CD4-positive, alpha-beta T cell (primary cell): ENCODE measurements around the gene GRXCR2. TPM values are rescaled to one million over a fixed set of nuclear protein-coding genes. Genes with fewer than 3 reads are reported as not detected.

ENCODE experiments used
- ATAC-seq: fragments of 200-7000 bp; cut with Tn5 transposase; one replicate; pipeline ENCODE4 v1.10.0; 2022; ENCODE audit warnings: mild to moderate bottlenecking; ENCODE audit not compliant: poor library complexity
- CTCF ChIA-PET: fragments of 350-600 bp; sonication (Branson Sonifier 250); formaldehyde crosslinking; loops from one replicate; lab custom pipeline; 2021; ENCODE audit warnings: antibody characterized with exemption, inconsistent platforms; lab: Charles Lee
- POLR2A ChIA-PET: fragments of 350-600 bp; sonication (Branson Sonifier 250); formaldehyde crosslinking; loops from one replicate; lab custom pipeline; 2021; ENCODE audit warnings: antibody characterized with exemption, inconsistent platforms; lab: Charles Lee
- DNase-seq, 14 experiments: peaks; one replicate each; pipeline ENCODE4 v3.0.0-alpha.2; 2013 to 2020; ENCODE audit warnings: mixed read lengths in 2 of 14
- H3K27ac ChIP-seq, 2 donors: one replicate each; pipeline versions ENCODE4 v1.5.1 to v1.7.0; 2013; ENCODE audit warnings: low read length in 2 of 2, low read depth in 1 of 2, mild to moderate bottlenecking in 1 of 2
- H3K27me3 ChIP-seq, 2 experiments: 1 replicate in 1 of 2; 2 replicates in 1 of 2; pipeline versions ENCODE4 v1.6.1 to v1.7.0; 2013; ENCODE audit warnings: low read length in 2 of 2, control low read depth in 1 of 2, mild to moderate bottlenecking in 1 of 2, moderate library complexity in 1 of 2; ENCODE audit not compliant: insufficient read depth in 2 of 2, control insufficient read depth in 1 of 2
- H3K36me3 ChIP-seq: one replicate; pipeline ENCODE4 v1.6.1; 2013; ENCODE audit warnings: low read length, control low read depth; ENCODE audit not compliant: insufficient read depth
- H3K4me1 ChIP-seq: one replicate; pipeline ENCODE4 v1.6.1; 2013; ENCODE audit warnings: low read length, control low read depth; ENCODE audit not compliant: insufficient read depth
- H3K4me3 ChIP-seq: one replicate; pipeline ENCODE4 v1.5.1; 2013; ENCODE audit warnings: mild to moderate bottlenecking, low read length, moderate library complexity
- H3K9me3 ChIP-seq, 2 experiments: 1 replicate in 1 of 2; 2 replicates in 1 of 2; pipeline versions ENCODE4 v1.6.1 to v1.7.0; 2013; ENCODE audit warnings: low read length in 2 of 2, mild to moderate bottlenecking in 2 of 2, control low read depth in 1 of 2, moderate library complexity in 1 of 2; ENCODE audit not compliant: control insufficient read depth in 1 of 2, insufficient read depth in 1 of 2
- H3K27ac Mint-ChIP-seq: one replicate; pipeline ENCODE4 v1.8.0; 2020; ENCODE audit warnings: mixed read lengths
- H3K27me3 Mint-ChIP-seq: one replicate; pipeline ENCODE4 v1.8.0; 2021; ENCODE audit warnings: mixed read lengths
- H3K36me3 Mint-ChIP-seq: one replicate; pipeline ENCODE4 v1.8.0; 2021; ENCODE audit warnings: low read depth, mixed read lengths
- H3K4me1 Mint-ChIP-seq: one replicate; pipeline ENCODE4 v1.8.0; 2021; ENCODE audit warnings: low read depth, mixed read lengths
- H3K4me3 Mint-ChIP-seq: one replicate; pipeline ENCODE4 v1.8.0; 2020; ENCODE audit warnings: mild to moderate bottlenecking, mixed read lengths
- H3K9me3 Mint-ChIP-seq: one replicate; pipeline ENCODE4 v1.8.0; 2020; ENCODE audit warnings: mixed read lengths
- intact Hi-C, 2 experiments: fragments of 100-400 bp; cut with DNase I in 1 of 2; cut with micrococcal nuclease in 1 of 2; formaldehyde crosslinking; loops; one replicate each; pipeline versions ENCODE4 v1.15.1 to v1.9.0; 2023 to 2025; cut with DNase I, micrococcal nuclease
- total RNA-seq, 174 experiments: library from RNA in 2 of 174; stranded (reverse) in 2 of 174; gene quantifications; one replicate each; pipeline ENCODE4 v1.2.3 and lab custom pipeline; 2021 to 2026
- TF ChIP-seq, protein P1 (sequence below): fragments of 200-600 bp; IDR thresholded peaks from one replicate; pipeline ENCODE4 v1.8.0; 2022; ENCODE audit warnings: antibody characterized with exemption, mild to moderate bottlenecking

GRXCR2 gene
- total RNA-seq, 2 experiments from 2014 or later, result not detected

DNA sequence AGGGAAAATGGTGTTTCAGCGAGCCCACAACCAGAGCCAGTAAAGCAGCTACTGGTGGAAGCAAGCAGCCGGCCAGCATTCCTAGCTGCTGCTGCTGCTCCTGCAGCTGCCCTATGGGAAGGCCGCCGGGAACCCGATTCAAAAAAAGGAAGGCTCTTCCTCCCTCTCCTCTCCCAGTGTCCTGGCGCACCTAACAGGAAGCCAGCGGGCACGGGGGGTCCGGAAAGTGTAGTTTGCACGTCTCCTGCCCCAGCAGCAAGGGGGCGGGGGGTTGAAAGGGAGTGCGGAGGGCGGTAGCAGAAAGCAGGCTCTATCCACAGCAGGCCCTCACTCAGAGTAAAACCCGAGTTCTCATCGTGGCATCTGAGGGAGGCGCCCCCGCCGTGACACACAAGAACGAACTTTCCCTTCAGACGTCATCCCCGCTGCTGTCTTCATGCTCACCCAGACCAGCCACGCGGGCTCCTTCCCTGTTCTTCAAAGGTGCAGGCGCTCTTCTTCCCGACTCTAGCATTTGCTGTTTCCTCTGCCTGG, 16.5 kb downstream of the GRXCR2 start:
- DNase-seq, result peak in 2 of 14 experiments; percentile 29 to 39
- Mint-ChIP-seq H3K27ac (no peak overlapping the region), H3K4me3 (no peak overlapping the region), H3K36me3 (no peaks in the 10 kb centered on the region), H3K27me3 (peaks cover 20% of the 10 kb centered on the region), H3K4me1 (no peaks in the 10 kb centered on the region), H3K9me3 (no peaks in the 10 kb centered on the region)
- POLR2A ChIA-PET, result no interaction called here
- peak; percentile 32 for ATAC-seq
- TF ChIP-seq, protein P1, sequence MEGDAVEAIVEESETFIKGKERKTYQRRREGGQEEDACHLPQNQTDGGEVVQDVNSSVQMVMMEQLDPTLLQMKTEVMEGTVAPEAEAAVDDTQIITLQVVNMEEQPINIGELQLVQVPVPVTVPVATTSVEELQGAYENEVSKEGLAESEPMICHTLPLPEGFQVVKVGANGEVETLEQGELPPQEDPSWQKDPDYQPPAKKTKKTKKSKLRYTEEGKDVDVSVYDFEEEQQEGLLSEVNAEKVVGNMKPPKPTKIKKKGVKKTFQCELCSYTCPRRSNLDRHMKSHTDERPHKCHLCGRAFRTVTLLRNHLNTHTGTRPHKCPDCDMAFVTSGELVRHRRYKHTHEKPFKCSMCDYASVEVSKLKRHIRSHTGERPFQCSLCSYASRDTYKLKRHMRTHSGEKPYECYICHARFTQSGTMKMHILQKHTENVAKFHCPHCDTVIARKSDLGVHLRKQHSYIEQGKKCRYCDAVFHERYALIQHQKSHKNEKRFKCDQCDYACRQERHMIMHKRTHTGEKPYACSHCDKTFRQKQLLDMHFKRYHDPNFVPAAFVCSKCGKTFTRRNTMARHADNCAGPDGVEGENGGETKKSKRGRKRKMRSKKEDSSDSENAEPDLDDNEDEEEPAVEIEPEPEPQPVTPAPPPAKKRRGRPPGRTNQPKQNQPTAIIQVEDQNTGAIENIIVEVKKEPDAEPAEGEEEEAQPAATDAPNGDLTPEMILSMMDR, result no peak
- CTCF ChIA-PET, result no interaction called here
- no peaks in the 10 kb centered on the region for H3K4me1 ChIP-seq
- no peaks in the 10 kb centered on the region for H3K9me3 ChIP-seq
- no peak overlapping the region for H3K4me3 ChIP-seq
- H3K36me3 ChIP-seq, result no peaks in the 10 kb centered on the region
- intact Hi-C loops, result no loop called here
- H3K27me3 ChIP-seq, result no peaks in the 10 kb centered on the region
- no peak overlapping the region for H3K27ac ChIP-seq

DNA sequence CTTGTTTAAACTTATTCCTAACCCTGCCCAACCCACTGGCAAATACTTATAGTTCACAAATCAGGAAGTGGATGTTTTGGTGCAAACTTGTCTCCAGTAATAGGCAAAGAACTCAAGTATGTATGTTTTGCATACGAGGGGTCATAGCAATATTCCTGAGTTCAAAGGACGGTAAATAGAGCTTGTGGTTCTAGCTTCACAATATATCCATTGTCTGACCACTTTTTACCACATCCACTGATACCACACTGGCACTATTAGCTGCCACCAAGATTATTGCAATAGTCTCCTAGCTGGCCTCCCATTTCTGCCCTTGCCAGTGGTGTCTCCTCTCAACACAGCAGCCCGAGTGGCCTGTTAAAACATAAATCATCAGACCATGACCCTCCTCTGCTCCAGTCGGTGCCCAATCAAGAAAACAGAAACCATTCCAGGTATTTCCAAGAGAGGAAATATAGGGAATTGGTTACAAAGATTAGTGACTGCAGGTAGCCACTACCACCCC, 17.0 kb downstream of the GRXCR2 start:
- Histone ChIP-seq H3K36me3 (no peaks in the 10 kb centered on the region), H3K9me3 (no peaks in the 10 kb centered on the region), H3K4me3 (no peak overlapping the region), H3K27me3 (no peaks in the 10 kb centered on the region), H3K27ac (no peak overlapping the region), H3K4me1 (no peaks in the 10 kb centered on the region)
- TF ChIP-seq, protein P1, result no peak
- no peaks in the 10 kb centered on the region for H3K9me3 Mint-ChIP-seq
- ATAC-seq, result no peak
- no peak for DNase-seq
- CTCF ChIA-PET, result no interaction called here
- peaks cover 15% of the 10 kb centered on the region for H3K27me3 Mint-ChIP-seq
- no peaks in the 10 kb centered on the region for H3K36me3 Mint-ChIP-seq
- POLR2A ChIA-PET, result no interaction called here
- intact Hi-C loops, result no loop called here
- H3K4me1 Mint-ChIP-seq, result no peaks in the 10 kb centered on the region
- H3K4me3 Mint-ChIP-seq, result no peak overlapping the region
- no peak overlapping the region for H3K27ac Mint-ChIP-seq

DNA sequence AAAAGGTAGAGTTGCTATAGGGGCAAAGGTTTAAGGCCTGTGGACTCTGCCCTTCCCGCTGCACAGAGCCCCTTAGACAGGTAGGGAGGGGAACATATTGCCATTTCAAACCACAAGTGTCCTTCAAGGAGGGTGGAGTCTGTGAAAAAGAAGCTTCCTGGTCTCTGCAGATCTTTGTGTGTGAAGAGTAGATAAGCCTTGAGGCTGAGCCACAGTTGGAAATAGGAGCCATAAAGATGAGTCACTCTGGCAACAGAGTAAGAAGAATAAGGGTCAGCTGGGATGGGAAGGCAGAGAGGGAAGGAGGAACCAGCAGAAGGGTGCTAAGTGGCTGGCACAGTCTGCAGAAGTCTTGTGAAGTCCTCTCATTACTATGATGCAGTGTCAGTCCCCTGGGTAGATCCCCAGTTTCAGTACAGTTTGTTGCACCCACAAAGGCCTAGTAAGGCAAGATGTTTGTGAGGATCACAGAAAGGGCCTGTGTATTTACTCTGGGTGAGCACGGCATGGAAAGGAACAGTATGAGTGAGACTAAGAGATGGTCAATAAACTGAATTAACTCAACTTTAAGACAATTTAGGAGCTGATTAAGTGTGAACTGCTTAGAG, 18.1 kb downstream of the GRXCR2 start:
- no peaks in the 10 kb centered on the region for H3K9me3 Mint-ChIP-seq
- no peaks in the 10 kb centered on the region for H3K36me3 Mint-ChIP-seq
- H3K4me3 Mint-ChIP-seq, result no peak overlapping the region
- no peak overlapping the region for H3K4me3 ChIP-seq
- H3K27ac ChIP-seq, result no peak overlapping the region
- intact Hi-C loops, result no loop called here
- no peaks in the 10 kb centered on the region for H3K9me3 ChIP-seq
- ChIA-PET CTCF (interaction anchor here (1.0 kb wide), 1 partner anchor 9 kb away, joined by 3 read pairs; no protein-coding TSS in a partner anchor), POLR2A (no interaction called here)
- H3K4me1 Mint-ChIP-seq, result no peaks in the 10 kb centered on the region
- no peaks in the 10 kb centered on the region for H3K36me3 ChIP-seq
- TF ChIP-seq, protein P1, result no peak
- peaks cover 14% of the 10 kb centered on the region for H3K27me3 Mint-ChIP-seq
- ATAC-seq, result no peak
- no peaks in the 10 kb centered on the region for H3K4me1 ChIP-seq
- DNase-seq, result peak in 1 of 14 experiments; percentile 14
- no peaks in the 10 kb centered on the region for H3K27me3 ChIP-seq
- no peak overlapping the region for H3K27ac Mint-ChIP-seq
